Mucosa of stomach (tissue), 1 donor: ENCODE results near the gene ALOX12.

ENCODE experiments used
- H3K27me3 ChIP-seq: one replicate; pipeline ENCODE4 v1.7.0; 2013; ENCODE audit warnings: mild to moderate bottlenecking, low read length; ENCODE audit not compliant: control insufficient read depth, insufficient read depth
- H3K36me3 ChIP-seq: one replicate; pipeline ENCODE4 v1.7.0; 2013; ENCODE audit warnings: low read length; ENCODE audit not compliant: control insufficient read depth, insufficient read depth
- H3K4me1 ChIP-seq: one replicate; pipeline ENCODE4 v1.7.0; 2013; ENCODE audit warnings: mild to moderate bottlenecking, low read length; ENCODE audit not compliant: control insufficient read depth, insufficient read depth
- H3K4me3 ChIP-seq: one replicate; pipeline ENCODE4 v1.7.0; 2013; ENCODE audit warnings: low read length
- H3K9ac ChIP-seq: one replicate; pipeline ENCODE4 v1.7.0; 2013; ENCODE audit warnings: mild to moderate bottlenecking, low read length, moderate library complexity
- H3K9me3 ChIP-seq: one replicate; pipeline ENCODE4 v1.7.0; 2013; ENCODE audit warnings: mild to moderate bottlenecking, low read length, moderate library complexity; ENCODE audit not compliant: control insufficient read depth
- donor health status: Pancreatic carcinoma.

ALOX12 gene

DNA sequence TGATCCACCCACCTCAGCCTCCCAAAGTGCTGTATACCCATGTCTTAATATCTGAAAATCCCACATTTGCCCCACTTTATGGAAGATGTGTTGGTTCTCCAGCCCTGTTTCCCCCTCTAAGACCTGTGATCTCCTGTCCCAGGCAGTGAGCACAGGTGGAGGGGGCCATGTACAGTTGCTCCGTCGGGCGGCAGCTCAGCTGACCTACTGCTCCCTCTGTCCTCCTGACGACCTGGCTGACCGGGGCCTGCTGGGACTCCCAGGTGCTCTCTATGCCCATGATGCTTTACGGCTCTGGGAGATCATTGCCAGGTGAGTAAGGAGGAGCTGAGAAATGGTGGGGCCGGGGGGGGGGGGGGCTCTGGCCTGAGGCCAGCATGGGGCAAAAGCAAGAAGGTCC, 9.9 kb downstream of the ALOX12 start:
- peaks cover 11% of the 10 kb centered on the region for H3K4me1 ChIP-seq

DNA sequence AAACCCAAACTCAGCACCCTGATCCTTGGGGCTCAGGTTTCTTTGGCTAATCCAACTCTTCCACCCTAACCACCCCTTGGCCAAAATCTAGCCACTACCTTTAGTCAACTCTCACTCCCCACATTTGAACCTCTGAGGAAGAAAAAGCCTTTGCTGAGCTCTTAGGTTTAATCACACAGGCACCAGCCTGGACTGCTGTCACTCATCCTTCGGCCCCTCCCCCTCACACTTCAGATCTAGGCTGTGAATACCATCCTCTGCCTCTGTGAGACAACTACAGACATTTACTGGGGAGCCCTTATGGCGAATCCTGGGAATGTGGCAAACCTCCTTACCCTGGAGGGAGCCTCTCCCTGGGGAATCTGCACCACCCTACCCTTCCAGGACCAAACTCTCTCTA, 11.3 kb downstream of the ALOX12 start:
- H3K9me3 ChIP-seq = no peaks in the 10 kb centered on the region
- no peak overlapping the region for H3K9ac ChIP-seq
- no peaks in the 10 kb centered on the region for H3K27me3 ChIP-seq
- no peak overlapping the region for H3K4me3 ChIP-seq
- H3K36me3 ChIP-seq = no peaks in the 10 kb centered on the region
- peaks cover 17% of the 10 kb centered on the region for H3K4me1 ChIP-seq

More for the DNA sequence above, 9.9 kb downstream of the ALOX12 start:
- Histone ChIP-seq H3K27me3 (no peaks in the 10 kb centered on the region), H3K9me3 (no peaks in the 10 kb centered on the region), H3K4me3 (no peak overlapping the region), H3K9ac (no peak overlapping the region), H3K36me3 (no peaks in the 10 kb centered on the region)

DNA sequence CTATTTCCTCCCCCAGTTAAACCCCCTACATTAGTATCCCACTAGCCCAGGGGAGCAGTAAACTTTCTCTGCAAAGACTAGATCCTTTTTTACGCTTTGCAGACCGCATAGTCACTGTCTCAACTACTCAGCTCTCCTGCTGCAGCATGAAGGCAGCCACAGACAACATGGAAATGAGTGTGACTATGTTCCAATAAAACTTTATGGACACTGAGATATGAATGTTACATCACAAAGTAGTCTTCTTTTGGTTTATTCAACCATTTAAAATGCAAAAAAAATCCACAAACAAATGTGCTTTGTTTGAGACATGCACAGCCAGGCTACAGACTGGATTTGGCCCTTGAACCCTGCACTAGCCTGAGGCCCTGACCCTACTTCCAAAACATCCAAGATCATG, 14.7 kb downstream of the ALOX12 start:
- Histone ChIP-seq H3K9ac (no peak overlapping the region), H3K4me1 (peaks cover 27% of the 10 kb centered on the region), H3K9me3 (no peaks in the 10 kb centered on the region), H3K36me3 (no peaks in the 10 kb centered on the region), H3K4me3 (no peak overlapping the region), H3K27me3 (no peaks in the 10 kb centered on the region)

DNA sequence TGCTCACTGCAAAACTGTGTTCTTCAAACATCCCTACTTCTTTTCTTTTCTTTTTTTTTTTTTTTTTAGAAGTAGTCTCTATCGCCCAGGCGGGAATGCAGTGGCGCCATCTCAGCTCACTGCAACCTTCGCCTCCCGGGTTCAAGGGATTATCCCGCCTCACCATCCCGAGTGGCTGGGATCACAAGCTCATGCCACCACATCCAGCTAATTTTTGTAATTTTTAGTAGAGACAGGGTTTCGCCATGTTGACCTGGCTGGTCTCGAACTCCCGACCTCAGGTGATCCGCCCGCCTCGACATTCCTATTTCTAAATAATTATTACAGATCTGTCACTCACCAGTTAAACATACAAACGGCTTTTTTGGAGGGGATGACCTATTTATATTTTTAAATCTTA, 15.6 kb downstream of the ALOX12 start:
- Histone ChIP-seq H3K4me3 (no peak overlapping the region), H3K4me1 (peaks cover 27% of the 10 kb centered on the region), H3K9ac (peak overlapping the region; percentile 92)

DNA sequence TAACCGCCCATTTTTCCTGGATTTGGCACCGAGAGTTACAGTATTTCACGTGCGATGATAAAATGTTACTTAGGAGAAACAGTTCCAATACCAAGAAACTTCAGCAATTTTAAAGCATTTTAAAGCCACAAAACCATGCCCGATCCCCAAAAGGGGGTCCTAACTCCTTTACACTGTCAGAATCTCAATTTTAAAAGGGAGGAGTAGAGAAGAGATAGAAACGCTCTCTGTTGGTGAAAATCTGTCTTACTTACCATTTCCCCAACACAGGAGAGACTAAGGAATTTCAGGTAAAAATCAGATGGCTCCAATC, 16.0 kb downstream of the ALOX12 start:
- Histone ChIP-seq H3K4me1 (peaks cover 27% of the 10 kb centered on the region), H3K9ac (peak overlapping the region; percentile 92), H3K36me3 (no peaks in the 10 kb centered on the region), H3K27me3 (no peaks in the 10 kb centered on the region), H3K9me3 (no peaks in the 10 kb centered on the region), H3K4me3 (peak overlapping the region; percentile 87)

More for the DNA sequence above, 15.6 kb downstream of the ALOX12 start:
- H3K9me3 ChIP-seq = no peaks in the 10 kb centered on the region
- no peaks in the 10 kb centered on the region for H3K27me3 ChIP-seq
- H3K36me3 ChIP-seq = no peaks in the 10 kb centered on the region

DNA sequence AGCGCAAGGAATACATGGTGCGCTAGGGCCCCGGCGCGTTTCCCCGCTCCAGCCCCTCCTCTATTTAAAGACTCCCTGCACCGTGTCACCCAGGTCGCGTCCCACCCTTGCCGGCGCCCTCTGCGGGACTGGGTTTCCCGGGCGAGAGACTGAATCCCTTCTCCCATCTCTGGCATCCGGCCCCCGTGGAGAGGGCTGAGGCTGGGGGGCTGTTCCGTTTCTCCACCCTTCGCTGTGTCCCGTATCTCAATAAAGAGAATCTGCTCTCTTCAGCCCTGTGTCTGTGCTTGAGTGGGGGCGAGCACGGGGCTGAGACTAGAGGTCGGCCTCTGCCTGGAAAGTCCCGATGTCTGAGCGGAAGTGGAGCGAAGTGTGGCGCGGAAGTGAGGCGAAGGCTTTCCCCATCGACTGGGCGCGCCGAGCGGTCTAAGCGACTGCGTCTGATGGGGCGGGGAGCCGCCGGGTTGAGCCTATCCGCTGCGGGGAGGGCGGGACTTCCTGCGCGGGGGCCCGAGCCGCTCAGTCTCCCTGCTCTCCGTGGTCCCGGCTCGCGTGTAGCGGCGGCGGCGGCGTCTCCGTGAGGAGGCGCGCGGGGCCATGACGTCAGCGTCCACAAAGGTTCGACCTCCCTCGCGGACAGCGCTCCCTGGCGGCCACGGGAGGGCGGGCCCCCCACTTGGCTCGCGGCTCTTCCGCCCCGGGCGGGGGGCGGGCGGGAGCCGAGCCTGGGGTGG, 18.6 kb downstream of the ALOX12 start:
- peaks cover 27% of the 10 kb centered on the region for H3K4me1 ChIP-seq

DNA sequence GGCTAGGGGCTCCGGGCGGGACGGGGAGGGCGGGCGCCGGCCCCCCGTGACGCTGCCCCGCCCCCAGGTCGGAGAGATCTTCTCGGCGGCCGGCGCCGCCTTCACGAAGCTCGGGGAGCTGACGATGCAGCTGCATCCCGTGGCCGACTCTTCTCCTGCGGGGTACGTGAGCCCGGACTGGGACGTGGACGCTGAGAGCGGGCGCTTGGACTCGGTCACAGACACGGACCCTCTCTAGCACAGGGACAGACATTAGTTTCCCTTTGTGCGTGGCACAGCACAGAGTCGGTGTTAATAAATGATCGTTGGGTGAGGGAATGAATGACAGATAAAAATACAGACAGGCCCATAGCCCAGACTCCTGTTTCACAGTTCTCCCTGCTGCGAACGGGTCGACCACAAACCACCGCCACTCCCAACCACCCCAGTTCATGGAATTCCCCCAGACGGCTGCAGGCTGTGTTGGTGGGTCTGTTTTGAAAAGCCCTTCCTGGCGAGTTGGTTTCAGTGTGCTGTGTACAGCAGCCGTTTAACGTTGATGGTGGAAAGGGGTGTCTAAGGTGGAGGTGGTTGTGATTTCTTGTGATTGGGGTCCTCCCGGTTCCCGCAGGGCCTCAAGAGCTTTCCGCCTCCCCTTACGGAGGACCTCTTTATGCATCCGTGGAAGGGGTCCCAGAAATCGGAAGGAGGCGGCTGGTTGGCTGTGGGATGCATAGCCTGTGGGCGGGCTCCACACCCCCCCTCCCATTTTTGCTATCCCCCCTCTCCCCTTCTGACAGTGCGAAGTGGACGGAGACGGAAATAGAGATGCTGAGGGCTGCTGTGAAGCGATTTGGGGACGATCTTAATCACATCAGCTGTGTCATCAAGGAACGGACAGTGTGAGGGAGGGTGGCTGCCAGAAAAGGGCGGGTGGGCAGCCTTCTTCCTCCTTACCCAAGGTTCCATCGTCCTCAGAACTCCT, 19.4 kb downstream of the ALOX12 start:
- Histone ChIP-seq H3K9me3 (no peaks in the 10 kb centered on the region), H3K9ac (peak overlapping the region; percentile 92), H3K4me1 (peaks cover 21% of the 10 kb centered on the region), H3K36me3 (no peaks in the 10 kb centered on the region), H3K4me3 (no peak overlapping the region), H3K27me3 (no peaks in the 10 kb centered on the region)

More for the DNA sequence above, 18.6 kb downstream of the ALOX12 start:
- Histone ChIP-seq H3K27me3 (no peaks in the 10 kb centered on the region), H3K9me3 (no peaks in the 10 kb centered on the region), H3K36me3 (no peaks in the 10 kb centered on the region), H3K4me3 (peak overlapping the region; percentile 87), H3K9ac (peak overlapping the region; percentile 92)

DNA sequence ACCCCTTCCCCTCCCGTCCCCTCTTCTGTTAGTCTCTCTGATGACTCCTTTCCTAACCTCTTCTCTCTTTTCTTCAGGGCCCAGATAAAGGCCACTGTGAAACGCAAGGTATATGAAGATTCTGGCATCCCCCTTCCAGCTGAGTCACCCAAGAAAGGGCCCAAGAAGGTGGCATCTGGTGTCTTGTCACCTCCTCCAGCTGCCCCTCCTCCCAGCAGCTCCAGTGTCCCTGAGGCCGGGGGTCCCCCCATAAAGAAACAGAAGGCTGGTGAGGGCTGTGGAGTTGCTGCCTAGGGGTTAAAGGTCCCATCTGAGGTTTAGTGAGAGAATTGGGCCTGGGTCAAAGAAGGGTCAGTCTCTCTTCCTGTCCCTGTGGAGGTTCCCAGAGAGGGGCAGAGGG, 20.6 kb downstream of the ALOX12 start:
- H3K4me1 ChIP-seq = peaks cover 15% of the 10 kb centered on the region

DNA sequence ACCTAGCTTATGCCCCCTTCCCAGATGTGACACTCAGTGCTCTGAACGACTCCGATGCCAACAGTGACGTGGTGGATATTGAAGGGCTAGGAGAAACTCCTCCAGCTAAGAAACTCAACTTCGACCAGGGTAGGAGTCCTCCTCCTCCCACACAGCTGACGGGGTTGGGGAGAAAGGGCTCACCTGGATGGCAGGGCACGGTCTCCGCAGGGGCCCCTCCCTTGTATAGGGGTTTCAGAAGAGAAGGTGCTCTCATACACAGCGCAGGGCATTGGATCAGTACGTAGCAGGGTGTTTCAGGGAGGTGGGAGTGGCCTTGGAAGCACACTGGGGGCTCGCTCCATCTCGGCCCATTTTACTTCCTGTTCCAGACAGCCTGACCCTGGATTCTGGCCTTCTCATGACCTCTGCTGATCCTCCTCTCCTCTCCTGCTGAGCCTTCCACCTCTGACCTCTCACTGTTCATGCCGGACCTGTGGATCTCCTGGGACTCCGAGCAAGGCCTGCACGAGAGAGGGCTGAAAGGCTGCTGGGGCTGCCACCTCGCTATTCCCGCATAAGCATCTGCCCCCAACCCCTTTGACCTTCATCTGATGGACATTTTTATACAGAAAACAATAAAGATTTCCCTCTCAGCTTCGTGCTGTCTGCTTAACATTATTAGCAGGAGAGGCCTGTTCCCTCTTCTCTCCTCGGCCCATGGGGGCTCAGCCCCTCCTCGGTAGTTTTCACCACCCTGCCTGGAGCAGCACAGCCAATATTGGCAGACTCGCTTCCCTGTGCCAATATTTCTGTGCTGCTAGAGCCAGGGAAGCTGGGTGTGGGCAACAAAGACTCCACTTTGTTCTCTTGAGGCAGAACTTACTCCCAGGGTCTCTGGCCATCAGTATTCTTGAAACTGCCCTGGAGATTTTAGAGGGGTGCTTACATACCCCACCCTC, 21.3 kb downstream of the ALOX12 start:
- H3K9ac ChIP-seq = no peak overlapping the region
- no peaks in the 10 kb centered on the region for H3K36me3 ChIP-seq
- no peak overlapping the region for H3K4me3 ChIP-seq
- H3K27me3 ChIP-seq = peaks cover 7% of the 10 kb centered on the region
- H3K4me1 ChIP-seq = peaks cover 22% of the 10 kb centered on the region
- H3K9me3 ChIP-seq = no peaks in the 10 kb centered on the region

More for the DNA sequence above, 20.6 kb downstream of the ALOX12 start:
- Histone ChIP-seq H3K4me3 (no peak overlapping the region), H3K9me3 (no peaks in the 10 kb centered on the region), H3K27me3 (peaks cover 2% of the 10 kb centered on the region), H3K9ac (no peak overlapping the region), H3K36me3 (no peaks in the 10 kb centered on the region)

DNA sequence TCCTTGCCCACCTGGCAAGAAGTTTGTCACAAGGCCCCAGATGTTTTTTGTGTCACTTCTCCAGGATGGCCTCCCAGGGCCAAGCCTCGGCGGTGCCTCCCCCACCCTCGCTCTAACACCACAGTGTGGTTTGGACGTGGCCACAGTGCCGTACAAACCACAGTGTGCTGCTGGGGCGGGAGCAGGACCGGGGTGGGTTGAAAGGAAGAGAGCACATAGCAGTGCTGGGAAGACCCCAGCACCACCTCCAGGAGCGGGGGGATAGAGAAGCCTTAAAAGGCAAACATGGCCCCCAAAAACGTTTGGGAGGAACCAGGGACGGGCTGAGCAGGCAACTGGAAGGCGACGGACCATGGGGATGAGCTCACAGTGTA, 22.0 kb downstream of the ALOX12 start:
- Histone ChIP-seq H3K9ac (peak overlapping the region; percentile 71), H3K36me3 (no peaks in the 10 kb centered on the region), H3K9me3 (no peaks in the 10 kb centered on the region), H3K4me3 (no peak overlapping the region), H3K27me3 (peaks cover 14% of the 10 kb centered on the region), H3K4me1 (peaks cover 29% of the 10 kb centered on the region)

DNA sequence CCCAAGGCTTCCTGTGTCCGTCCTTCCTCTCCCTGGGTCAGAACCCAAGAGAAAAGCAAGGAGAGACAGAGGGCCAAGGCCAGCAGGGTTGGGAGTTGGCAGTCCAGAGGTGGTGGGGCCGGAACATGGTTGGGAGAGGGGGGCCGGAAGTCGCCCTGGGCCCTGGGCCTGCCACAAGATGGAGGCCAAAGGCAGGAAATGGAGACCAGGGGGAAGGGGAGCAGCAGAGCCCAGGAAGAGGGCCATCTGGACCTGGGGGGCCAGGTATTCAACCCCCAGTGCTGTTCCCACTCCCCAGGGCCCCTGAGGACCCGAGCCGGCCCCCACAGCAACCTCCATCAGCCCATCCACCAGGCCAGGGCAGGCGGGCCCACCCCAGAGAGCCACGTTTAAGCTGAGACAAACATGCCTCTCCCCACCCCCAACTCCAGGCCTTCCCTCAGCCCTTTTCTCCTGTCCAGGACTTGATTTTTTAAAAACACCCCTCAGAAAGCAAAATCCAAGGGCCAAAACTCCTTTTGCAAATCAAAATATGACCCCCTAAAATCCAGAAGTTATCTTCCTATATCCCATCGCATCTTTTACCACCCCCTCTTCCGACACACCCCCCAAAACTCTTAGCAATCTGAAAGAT, 22.6 kb downstream of the ALOX12 start:
- H3K9me3 ChIP-seq = no peaks in the 10 kb centered on the region
- peaks cover 31% of the 10 kb centered on the region for H3K4me1 ChIP-seq
- H3K36me3 ChIP-seq = no peaks in the 10 kb centered on the region
- H3K9ac ChIP-seq = peak overlapping the region; percentile 71
- peaks cover 19% of the 10 kb centered on the region for H3K27me3 ChIP-seq
- H3K4me3 ChIP-seq = no peak overlapping the region
